Endothelial cell of umbilical vein (primary cell): ENCODE results near the gene AIF1. TPM values are rescaled to one million over a fixed set of nuclear protein-coding genes. Genes with fewer than 3 reads are reported as not detected.
A peak's percentile ranks its signal among the peaks of the same experiment; 100 is the strongest.

Experiments used
- BruUV-seq: library from RNA; stranded (reverse); fragments of 400-500 nt; replicated peaks from 2 replicates; lab custom pipeline; 2021; lab: Mats Ljungman, UMichigan
- CTCF ChIA-PET: fragments of 300-600, 350-600 bp; sonication (Branson Sonifier 250); formaldehyde crosslinking; loops from one replicate; lab custom pipeline; 2021; ENCODE audit warnings: antibody characterized with exemption, inconsistent platforms; lab: Charles Lee
- POLR2A ChIA-PET: fragments of 300-600, 350-600 bp; sonication (Branson Sonifier 250); formaldehyde crosslinking; loops from one replicate; lab custom pipeline; 2021; ENCODE audit warnings: antibody characterized with exemption, inconsistent platforms; lab: Charles Lee
- DNase-seq: peaks from one replicate; pipeline ENCODE4 v3.0.0-alpha.2; 2011; ENCODE audit warnings: low read depth, low spot score
- FAIRE-seq: peaks from 2 replicates; lab custom pipeline; 2011; peaks lifted over from hg19 to GRCh38; lab: Jason Lieb, UNC
- H2AFZ ChIP-seq: 2 replicates; pipeline ENCODE4 v1.6.0; 2012; ENCODE audit warnings: low read depth, low read length, control low read depth, inconsistent platforms
- H3K27ac ChIP-seq: 2 replicates; pipeline ENCODE4 v1.5.1; 2011; ENCODE audit warnings: low read depth, mild to moderate bottlenecking, control low read depth, low read length, moderate library complexity; ENCODE audit not compliant: insufficient read depth
- H3K27me3 ChIP-seq, 2 experiments: 2 replicates each; pipeline versions ENCODE4 v1.6.0 to v1.6.1; 2011; ENCODE audit warnings: low read length in 2 of 2, mixed read lengths in 1 of 2; ENCODE audit not compliant: control insufficient read depth in 2 of 2, insufficient read depth in 2 of 2
- H3K36me3 ChIP-seq, 2 experiments: 2 replicates in 1 of 2; 3 replicates in 1 of 2; pipeline ENCODE4 v1.5.1; 2011; ENCODE audit warnings: low read length in 2 of 2, mild to moderate bottlenecking in 1 of 2, moderate library complexity in 1 of 2; ENCODE audit not compliant: control insufficient read depth in 2 of 2, insufficient read depth in 2 of 2; ENCODE audit errors: extremely low read depth in 1 of 2
- H3K4me1 ChIP-seq: 3 replicates; pipeline ENCODE4 v1.5.1; 2011; ENCODE audit warnings: mild to moderate bottlenecking, low read length; ENCODE audit not compliant: control insufficient read depth, insufficient read depth; ENCODE audit errors: extremely low read depth
- H3K4me2 ChIP-seq: 2 replicates; pipeline ENCODE4 v1.6.1; 2011; ENCODE audit warnings: low read length, control low read depth, mixed read lengths; ENCODE audit not compliant: insufficient read depth
- H3K4me3 ChIP-seq, 3 experiments: fragments of 200-600 bp in 1 of 3; sonication (generic), shearing (Covaris generic) in 1 of 3; replicated peaks in 1 of 3; 2 replicates each; pipeline ENCODE4 v1.5.1; 2011 to 2016; ENCODE audit warnings: control low read depth in 3 of 3, low read length in 3 of 3, mild to moderate bottlenecking in 2 of 3, inconsistent platforms in 1 of 3, low read depth in 1 of 3, moderate library complexity in 1 of 3; ENCODE audit not compliant: insufficient read depth in 1 of 3
- H3K79me2 ChIP-seq: 2 replicates; pipeline ENCODE4 v1.6.0; 2012; ENCODE audit warnings: low read length, inconsistent platforms; ENCODE audit not compliant: control insufficient read depth, insufficient read depth
- H3K9ac ChIP-seq: replicated peaks from 2 replicates; pipeline ENCODE3; 2011; ENCODE audit warnings: low read length, control low read depth; ENCODE audit not compliant: insufficient read depth; ENCODE audit errors: extremely low read depth
- H3K9me1 ChIP-seq: replicated peaks from 3 replicates; pipeline ENCODE4 v1.6.0; 2011; ENCODE audit warnings: mild to moderate bottlenecking, low read length; ENCODE audit not compliant: control insufficient read depth, insufficient read depth; ENCODE audit errors: extremely low read depth
- H3K9me3 ChIP-seq: replicated peaks from 2 replicates; pipeline ENCODE4 v1.5.1; 2012; ENCODE audit warnings: low read length, inconsistent platforms; ENCODE audit not compliant: control insufficient read depth, insufficient read depth
- H4K20me1 ChIP-seq: replicated peaks from 2 replicates; pipeline ENCODE3; 2011; ENCODE audit warnings: mild to moderate bottlenecking, low read length; ENCODE audit not compliant: control insufficient read depth, insufficient read depth; ENCODE audit errors: extremely low read depth
- CTCF ChIP-seq, 2 donors: IDR thresholded peaks; 1 replicate in 1 of 2; 2 replicates in 1 of 2; pipeline ENCODE4 v1.5.1; 2011; ENCODE audit warnings: low read length in 2 of 2, mild to moderate bottlenecking in 2 of 2, moderate library complexity in 2 of 2, control low read depth in 1 of 2, inconsistent platforms in 1 of 2, low read depth in 1 of 2; ENCODE audit not compliant: insufficient read depth in 1 of 2; ENCODE audit errors: extremely low read depth in 1 of 2
- EZH2 ChIP-seq: IDR thresholded peaks from 2 replicates; pipeline ENCODE4 v1.6.1; 2012; ENCODE audit warnings: borderline replicate concordance, low read depth, mild to moderate bottlenecking, moderate library complexity, low read length, inconsistent platforms; ENCODE audit not compliant: severe bottlenecking
- FOS ChIP-seq: IDR thresholded peaks from 2 replicates; pipeline ENCODE4 v1.6.1; 2011; ENCODE audit warnings: mild to moderate bottlenecking, low read length, moderate library complexity, borderline replicate concordance; ENCODE audit not compliant: insufficient read depth
- GATA2 ChIP-seq: IDR thresholded peaks from 2 replicates; pipeline ENCODE4 v1.7.0; 2011; ENCODE audit warnings: low read depth, mild to moderate bottlenecking, moderate library complexity, mixed read lengths, low read length; ENCODE audit not compliant: insufficient read length, insufficient read depth
- JUN ChIP-seq: IDR thresholded peaks from 2 replicates; pipeline ENCODE4 v1.6.1; 2011; ENCODE audit warnings: borderline replicate concordance, low read depth; ENCODE audit not compliant: insufficient read length, insufficient read depth
- MAX ChIP-seq: IDR thresholded peaks from 2 replicates; pipeline ENCODE4 v1.6.1; 2011; ENCODE audit not compliant: insufficient read depth, insufficient read length
- MYC ChIP-seq: IDR thresholded peaks from one replicate; pipeline ENCODE4 v1.6.1; 2011; ENCODE audit warnings: mild to moderate bottlenecking, low read depth, low read length
- POLR2A ChIP-seq: IDR thresholded peaks from 2 replicates; pipeline ENCODE4 v1.6.1; 2012; ENCODE audit warnings: low read depth, mild to moderate bottlenecking, control low read depth, low read length
- POLR2AphosphoS5 ChIP-seq: IDR thresholded peaks from 2 replicates; pipeline ENCODE4 v1.6.1; 2012; ENCODE audit warnings: low read depth, mild to moderate bottlenecking, control low read depth, low read length, moderate library complexity; ENCODE audit not compliant: insufficient read depth
- dilution Hi-C: fragments of 300-500 bp; cut with MboI; formaldehyde crosslinking; loops from one replicate; pipeline ENCODE4 v1.15.0; 2019; ENCODE audit warnings: low sequenced_read_pairs; ENCODE audit not compliant: extremely low pct_ligation_motif_present
- intact Hi-C: fragments of 100-400 bp; cut with micrococcal nuclease; formaldehyde crosslinking; loops from one replicate; pipeline ENCODE4 v1.10.0; 2022
- polyA plus RNA-seq, 4 experiments: library from polyadenylated mRNA; depleted of rRNA in 3 of 4; stranded (reverse) in 3 of 4; unstranded in 1 of 4; fragments of >200 nt; gene quantifications; 2 replicates each; pipeline versions ENCODE4 v1.2.1 to v1.2.3, GENCODE V29; 2011 to 2012; ENCODE audit warnings: missing spikeins in 1 of 4
- total RNA-seq: library from RNA; stranded (reverse); gene quantifications from 2 replicates; pipeline ENCODE4 v1.2.3, GENCODE V29; 2021

Gene AIF1
- total and polyA plus RNA-seq, 2 donors (not counting 3 experiments of a cell fraction or from before 2014, with no cell fraction given) = not detected

- Histone ChIP-seq H3K9ac (no peak overlapping the region), H3K27ac (peak overlapping the region; percentile 14), H3K9me3 (no peaks in the 10 kb centered on the region), H3K4me3 (peak overlapping the region in 2 of 3 experiments; percentile 70 to 94), H3K9me1 (no peaks in the 10 kb centered on the region), H3K36me3 (peaks cover 7 to 10% of the 10 kb centered on the region in 2 experiments), H3K4me2 (peak overlapping the region; percentile 86), H3K79me2 (peaks cover 46% of the 10 kb centered on the region), H3K27me3 (no peaks in the 10 kb centered on the region), H3K4me1 (peaks cover 44% of the 10 kb centered on the region), H4K20me1 (no peaks in the 10 kb centered on the region), H2AFZ (no peak overlapping the region)
- POLR2A ChIA-PET = interaction anchor here (0.9 to 1.0 kb wide), 2 partner anchors 11 to 164 kb away, joined by 3 to 5 read pairs; partner anchors contain the start of genes BAG6 and HSPA1B
- CTCF ChIA-PET = interaction anchor here (0.8 to 5.7 kb wide), 6 partner anchors 11 to 159 kb away, joined by 3 to 38 read pairs (median 4); partner anchors contain the start of genes BAG6 and LSM2
- intact Hi-C loops (loop anchor here (5.0 to 10.0 kb wide), 2 partner anchors 171 to 531 kb away; partner anchors contain the start of genes GPSM3 and PBX2), dilution Hi-C loops (no loop called here)
- FAIRE-seq (no peak), DNase-seq (no peak)
- TF ChIP-seq FOS (no peak), POLR2AphosphoS5 (no peak), MYC (no peak), GATA2 (no peak), CTCF (IDR thresholded peaks at IDR 0.05; ENCODE audit: extremely low read depth in 1 of 2, insufficient read depth in 1 of 2, low read depth in 1 of 2, low read length in 2 of 2) (no peak), EZH2 (no peak), POLR2A (no peak), JUN (no peak), MAX (no peak)
- BruUV-seq = no TSS peak
These were observed 48.3 kb downstream of the AIF1 start for GRCh38 chr6:31663126-31663960.
